Neural cell (in vitro differentiated cells): ENCODE data around the gene NCAM1. TPM values are rescaled to one million over a fixed set of nuclear protein-coding genes. Genes with fewer than 3 reads are reported as not detected.

Source experiments
- H2AFZ ChIP-seq: fragments of 200-600, 300-800 bp; sonication (generic), shearing (Covaris generic); 2 replicates; pipeline ENCODE4 v1.6.0; 2014; ENCODE audit warnings: low read depth, mild to moderate bottlenecking, antibody characterized with exemption, low read length, moderate library complexity
- H3F3A ChIP-seq: fragments of 200-600 bp; shearing (Covaris generic); 2 replicates; pipeline ENCODE4 v1.6.1; 2016; ENCODE audit warnings: mild to moderate bottlenecking, moderate library complexity, mixed read lengths, antibody characterized with exemption, low read length; ENCODE audit not compliant: insufficient read depth, poor library complexity, severe bottlenecking
- H3K27ac ChIP-seq: fragments of 200-600, 300-800 bp; sonication (generic), shearing (Covaris generic); 2 replicates; pipeline ENCODE4 v1.5.1; 2014; ENCODE audit warnings: mild to moderate bottlenecking, low read length, moderate library complexity
- H3K27me3 ChIP-seq: fragments of 300-800, 200-600 bp; sonication (generic), shearing (Covaris generic); 2 replicates; pipeline ENCODE4 v1.6.0; 2014; ENCODE audit warnings: mild to moderate bottlenecking, low read depth, low read length, moderate library complexity; ENCODE audit not compliant: insufficient read depth
- H3K36me3 ChIP-seq: fragments of 300-800, 200-600 bp; sonication (generic), shearing (Covaris generic); 2 replicates; pipeline ENCODE4 v1.5.1; 2014; ENCODE audit warnings: mild to moderate bottlenecking, antibody characterized with exemption, low read length, moderate library complexity; ENCODE audit not compliant: insufficient read depth
- H3K4me2 ChIP-seq: fragments of 300-800, 200-600 bp; sonication (generic), shearing (Covaris generic); 2 replicates; pipeline ENCODE4 v1.6.0; 2014; ENCODE audit warnings: mild to moderate bottlenecking, low read length
- H3K4me3 ChIP-seq: fragments of 300-800, 200-600 bp; sonication (generic), shearing (Covaris generic); 2 replicates; pipeline ENCODE4 v1.5.1; 2014; ENCODE audit warnings: mild to moderate bottlenecking, low read length, moderate library complexity
- H3K79me2 ChIP-seq: fragments of 200-600 bp; shearing (Covaris generic); replicated peaks from 2 replicates; pipeline ENCODE4 v1.6.0; 2014; ENCODE audit warnings: mild to moderate bottlenecking, low read length, moderate library complexity; ENCODE audit not compliant: insufficient read depth
- H3K9ac ChIP-seq: fragments of 300-800, 200-600 bp; sonication (generic), shearing (Covaris generic); 2 replicates; pipeline ENCODE4 v1.6.1; 2016; ENCODE audit warnings: mild to moderate bottlenecking, low read length, mixed read lengths
- H3K9me2 ChIP-seq: fragments of 200-600 bp; shearing (Covaris generic); 2 replicates; pipeline ENCODE4 v1.6.1; 2016; ENCODE audit warnings: mild to moderate bottlenecking, low read length, mixed read lengths; ENCODE audit not compliant: insufficient read depth
- H3K9me3 ChIP-seq: fragments of 200-600, 300-800 bp; sonication (generic), shearing (Covaris generic); 2 replicates; pipeline ENCODE4 v1.6.1; 2016; ENCODE audit warnings: mild to moderate bottlenecking, mixed run types, low read length, moderate library complexity, mixed read lengths
- H4K20me1 ChIP-seq: fragments of 200-600 bp; shearing (Covaris generic); 2 replicates; pipeline ENCODE4 v1.6.1; 2016; ENCODE audit warnings: mild to moderate bottlenecking, mixed run types; ENCODE audit not compliant: insufficient read depth
- EP300 ChIP-seq: fragments of 450-650 bp; conservative IDR thresholded peaks from 2 replicates; pipeline ENCODE4 v1.6.1; 2014; ENCODE audit warnings: antibody characterized with exemption, mild to moderate bottlenecking, moderate library complexity; ENCODE audit not compliant: poor library complexity, severe bottlenecking
- EZH2 ChIP-seq: fragments of 200-600, 300-800 bp; shearing (Covaris generic), sonication (generic); IDR thresholded peaks from 2 replicates; pipeline ENCODE4 v1.6.1; 2014; ENCODE audit warnings: antibody characterized with exemption, low read length, borderline replicate concordance, mild to moderate bottlenecking; ENCODE audit not compliant: insufficient read depth, poor library complexity, severe bottlenecking
- MXI1 ChIP-seq: fragments of 450-650 bp; conservative IDR thresholded peaks from 2 replicates; pipeline ENCODE4 v1.6.1; 2014; ENCODE audit warnings: antibody characterized with exemption, mild to moderate bottlenecking; ENCODE audit not compliant: poor library complexity, severe bottlenecking
- POLR2AphosphoS5 ChIP-seq: IDR thresholded peaks from 2 replicates; pipeline ENCODE4 v1.6.1; 2012
- RAD21 ChIP-seq: fragments of 450-650 bp; conservative IDR thresholded peaks from 2 replicates; pipeline ENCODE4 v1.6.1; 2014; ENCODE audit warnings: antibody characterized with exemption, mild to moderate bottlenecking, moderate library complexity
- SMC3 ChIP-seq: fragments of 450-650 bp; conservative IDR thresholded peaks from 2 replicates; pipeline ENCODE4 v1.6.1; 2014; ENCODE audit warnings: antibody characterized with exemption, mild to moderate bottlenecking, moderate library complexity; ENCODE audit not compliant: poor library complexity
- TAF1 ChIP-seq: IDR thresholded peaks from 2 replicates; pipeline ENCODE4 v1.6.1; 2012; ENCODE audit warnings: low read depth
- polyA plus RNA-seq: library from polyadenylated mRNA; depleted of rRNA; stranded (reverse); fragments of >200 nt; gene quantifications from 2 replicates; pipeline ENCODE4 v1.2.3, GENCODE V29; 2014
- TF ChIP-seq, protein P1 (sequence below): fragments of 450-650 bp; IDR thresholded peaks from 2 replicates; pipeline ENCODE4 v1.5.1; 2014; ENCODE audit warnings: antibody characterized with exemption, mild to moderate bottlenecking, moderate library complexity; ENCODE audit not compliant: poor library complexity, severe bottlenecking
- TF ChIP-seq, protein P2 (sequence below): IDR thresholded peaks from 2 replicates; pipeline ENCODE4 v1.6.1; 2012; ENCODE audit warnings: borderline replicate concordance

Gene NCAM1
- polyA plus RNA-seq, 1 donor from 2014 or later: 120 TPM

DNA sequence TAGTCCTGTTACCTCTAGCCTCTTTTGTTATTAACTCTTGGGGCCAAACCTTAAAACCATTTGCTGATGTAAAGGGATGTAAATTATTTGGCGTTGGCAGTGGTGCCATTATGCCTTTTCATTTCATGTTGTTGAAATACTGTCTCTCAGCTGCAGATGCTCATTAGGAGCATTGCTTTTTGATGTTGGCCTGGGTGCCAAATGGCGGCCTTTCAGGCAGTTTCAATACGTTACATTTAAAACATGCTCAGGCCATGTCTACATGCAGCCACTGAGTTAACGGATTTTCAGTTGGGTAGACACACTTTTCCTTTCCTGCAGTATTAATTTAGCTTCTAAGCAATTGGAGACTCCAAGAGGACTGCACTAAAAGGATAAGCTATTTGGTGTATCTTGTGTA lies 5.3 kb downstream of the NCAM1 start:
- H3K79me2 ChIP-seq: peaks cover 89% of the 10 kb centered on the region
- no peak overlapping the region for H3K4me2 ChIP-seq
- H3K9me2 ChIP-seq: no peaks in the 10 kb centered on the region
- peak overlapping the region; percentile 88 for H3K4me3 ChIP-seq
- no peak overlapping the region for H2AFZ ChIP-seq
- H3K36me3 ChIP-seq: no peaks in the 10 kb centered on the region
- no peak for TF ChIP-seq SMC3
- H3K27ac ChIP-seq: no peak overlapping the region
- H4K20me1 ChIP-seq: peaks cover 16% of the 10 kb centered on the region
- H3K27me3 ChIP-seq: no peaks in the 10 kb centered on the region
- no peaks in the 10 kb centered on the region for H3K9me3 ChIP-seq
- no peak overlapping the region for H3K9ac ChIP-seq
- H3F3A ChIP-seq: peaks cover 3% of the 10 kb centered on the region

DNA sequence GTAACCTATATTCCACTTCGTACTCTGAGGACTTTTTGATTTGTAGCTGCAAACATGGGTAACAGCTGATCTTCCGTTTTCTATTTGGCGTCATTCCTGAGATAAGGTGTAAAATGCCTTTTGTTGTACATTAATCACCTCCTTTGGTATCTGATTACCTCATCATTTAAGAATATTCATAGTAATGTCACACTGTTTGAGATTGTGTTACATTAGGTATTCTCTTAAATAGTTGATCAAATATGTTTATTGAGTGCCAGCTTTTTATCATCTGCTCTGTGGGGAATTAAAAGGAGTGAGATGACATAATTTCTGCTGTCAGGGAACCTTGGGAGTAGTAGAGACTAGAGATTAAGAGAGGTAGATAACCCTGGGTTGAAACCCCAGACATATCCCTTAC lies 5.9 kb downstream of the NCAM1 start:
- no peaks in the 10 kb centered on the region for H3K27me3 ChIP-seq
- no peak overlapping the region for H3K27ac ChIP-seq
- H3K36me3 ChIP-seq: no peaks in the 10 kb centered on the region
- H3K9ac ChIP-seq: no peak overlapping the region
- TF ChIP-seq SMC3: no peak
- TF ChIP-seq EP300: no peak
- no peak for TF ChIP-seq RAD21
- TF ChIP-seq, protein P1, sequence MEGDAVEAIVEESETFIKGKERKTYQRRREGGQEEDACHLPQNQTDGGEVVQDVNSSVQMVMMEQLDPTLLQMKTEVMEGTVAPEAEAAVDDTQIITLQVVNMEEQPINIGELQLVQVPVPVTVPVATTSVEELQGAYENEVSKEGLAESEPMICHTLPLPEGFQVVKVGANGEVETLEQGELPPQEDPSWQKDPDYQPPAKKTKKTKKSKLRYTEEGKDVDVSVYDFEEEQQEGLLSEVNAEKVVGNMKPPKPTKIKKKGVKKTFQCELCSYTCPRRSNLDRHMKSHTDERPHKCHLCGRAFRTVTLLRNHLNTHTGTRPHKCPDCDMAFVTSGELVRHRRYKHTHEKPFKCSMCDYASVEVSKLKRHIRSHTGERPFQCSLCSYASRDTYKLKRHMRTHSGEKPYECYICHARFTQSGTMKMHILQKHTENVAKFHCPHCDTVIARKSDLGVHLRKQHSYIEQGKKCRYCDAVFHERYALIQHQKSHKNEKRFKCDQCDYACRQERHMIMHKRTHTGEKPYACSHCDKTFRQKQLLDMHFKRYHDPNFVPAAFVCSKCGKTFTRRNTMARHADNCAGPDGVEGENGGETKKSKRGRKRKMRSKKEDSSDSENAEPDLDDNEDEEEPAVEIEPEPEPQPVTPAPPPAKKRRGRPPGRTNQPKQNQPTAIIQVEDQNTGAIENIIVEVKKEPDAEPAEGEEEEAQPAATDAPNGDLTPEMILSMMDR: no peak
- no peak for TF ChIP-seq TAF1
- TF ChIP-seq MXI1: no peak
- no peak for TF ChIP-seq POLR2AphosphoS5
- TF ChIP-seq EZH2: no peak
- TF ChIP-seq, protein P2, sequence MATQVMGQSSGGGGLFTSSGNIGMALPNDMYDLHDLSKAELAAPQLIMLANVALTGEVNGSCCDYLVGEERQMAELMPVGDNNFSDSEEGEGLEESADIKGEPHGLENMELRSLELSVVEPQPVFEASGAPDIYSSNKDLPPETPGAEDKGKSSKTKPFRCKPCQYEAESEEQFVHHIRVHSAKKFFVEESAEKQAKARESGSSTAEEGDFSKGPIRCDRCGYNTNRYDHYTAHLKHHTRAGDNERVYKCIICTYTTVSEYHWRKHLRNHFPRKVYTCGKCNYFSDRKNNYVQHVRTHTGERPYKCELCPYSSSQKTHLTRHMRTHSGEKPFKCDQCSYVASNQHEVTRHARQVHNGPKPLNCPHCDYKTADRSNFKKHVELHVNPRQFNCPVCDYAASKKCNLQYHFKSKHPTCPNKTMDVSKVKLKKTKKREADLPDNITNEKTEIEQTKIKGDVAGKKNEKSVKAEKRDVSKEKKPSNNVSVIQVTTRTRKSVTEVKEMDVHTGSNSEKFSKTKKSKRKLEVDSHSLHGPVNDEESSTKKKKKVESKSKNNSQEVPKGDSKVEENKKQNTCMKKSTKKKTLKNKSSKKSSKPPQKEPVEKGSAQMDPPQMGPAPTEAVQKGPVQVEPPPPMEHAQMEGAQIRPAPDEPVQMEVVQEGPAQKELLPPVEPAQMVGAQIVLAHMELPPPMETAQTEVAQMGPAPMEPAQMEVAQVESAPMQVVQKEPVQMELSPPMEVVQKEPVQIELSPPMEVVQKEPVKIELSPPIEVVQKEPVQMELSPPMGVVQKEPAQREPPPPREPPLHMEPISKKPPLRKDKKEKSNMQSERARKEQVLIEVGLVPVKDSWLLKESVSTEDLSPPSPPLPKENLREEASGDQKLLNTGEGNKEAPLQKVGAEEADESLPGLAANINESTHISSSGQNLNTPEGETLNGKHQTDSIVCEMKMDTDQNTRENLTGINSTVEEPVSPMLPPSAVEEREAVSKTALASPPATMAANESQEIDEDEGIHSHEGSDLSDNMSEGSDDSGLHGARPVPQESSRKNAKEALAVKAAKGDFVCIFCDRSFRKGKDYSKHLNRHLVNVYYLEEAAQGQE: no peak
- H3K4me3 ChIP-seq: peak overlapping the region; percentile 88
- peaks cover 3% of the 10 kb centered on the region for H3F3A ChIP-seq
- no peak overlapping the region for H3K4me2 ChIP-seq
- H3K79me2 ChIP-seq: peaks cover 89% of the 10 kb centered on the region
- no peaks in the 10 kb centered on the region for H3K9me3 ChIP-seq
- no peak overlapping the region for H2AFZ ChIP-seq
- no peaks in the 10 kb centered on the region for H3K9me2 ChIP-seq
- peaks cover 16% of the 10 kb centered on the region for H4K20me1 ChIP-seq
